Left lung (tissue), 10 donors: ENCODE results near the gene MOB2. TPM values are rescaled to one million over a fixed set of nuclear protein-coding genes. Genes with fewer than 3 reads are reported as not detected.

Experiments used
- ATAC-seq: fragments of 200-7000 bp; cut with Tn5 transposase; one replicate; pipeline ENCODE4 v1.9.1; 2020; ENCODE audit warnings: moderate library complexity
- DNase-seq, 4 donors: peaks; one replicate each; pipeline ENCODE4 v3.0.0-alpha.2; 2013 to 2020
- H3K27ac ChIP-seq, 2 donors: fragments of 200-600 bp; sonication (generic) in 1 of 2; one replicate each; pipeline versions ENCODE4 v1.5.0 to v1.8.0; 2020 to 2021
- H3K27me3 ChIP-seq, 2 donors: fragments of 200-600 bp; sonication (generic) in 1 of 2; one replicate each; pipeline versions ENCODE4 v1.5.0 to v1.8.0; 2020 to 2021
- H3K36me3 ChIP-seq, 2 donors: fragments of 200-600 bp; sonication (generic) in 1 of 2; one replicate each; pipeline versions ENCODE4 v1.5.0 to v1.8.0; 2020 to 2021
- H3K4me1 ChIP-seq, 2 donors: fragments of 200-600 bp; one replicate each; pipeline ENCODE4 v1.8.0; 2021
- H3K4me3 ChIP-seq, 2 donors: fragments of 200-600 bp; sonication (generic) in 1 of 2; one replicate each; pipeline versions ENCODE4 v1.5.0 to v1.8.0; 2020 to 2021; ENCODE audit warnings: mild to moderate bottlenecking in 1 of 2
- H3K9me3 ChIP-seq, 2 donors: fragments of 200-600 bp; sonication (generic) in 1 of 2; one replicate each; pipeline versions ENCODE4 v1.5.0 to v1.8.0; 2020 to 2021
- intact Hi-C, 2 donors: fragments of 100-400 bp; cut with DNase I; formaldehyde crosslinking; loops; one replicate each; pipeline versions ENCODE4 v1.11.2 to v1.14.2; 2022
- polyA plus RNA-seq, 6 donors: library from polyadenylated mRNA; unstranded; fragments of 120-200 nt; gene quantifications; one replicate each; pipeline ENCODE4 v1.2.1, GENCODE V29; 2013; ENCODE audit not compliant: insufficient read length in 6 of 6
- total RNA-seq, 2 donors: library from RNA; stranded (reverse); fragmentation: NEBNext Ultra II Directional; extraction: Animal tissue kit (Norgen Biotek cat#: 25700); gene quantifications; one replicate each; pipeline ENCODE4 v1.2.1, GENCODE V29; 2021
- TF ChIP-seq, protein P1 (sequence below), 2 donors: fragments of 200-600 bp; sonication (generic) in 1 of 2; IDR thresholded peaks; one replicate each; pipeline versions ENCODE4 v1.5.0 to v1.8.0; 2021; ENCODE audit warnings: antibody characterized with exemption in 2 of 2
- donor health status: DM: no; HTN: yes; CAD: no.
- donor health status: DM: no; HTN: no; CAD: no.

Gene MOB2
- total and polyA plus RNA-seq, 8 donors, result 36.1 to 41.3 (median 37.3) TPM

DNA sequence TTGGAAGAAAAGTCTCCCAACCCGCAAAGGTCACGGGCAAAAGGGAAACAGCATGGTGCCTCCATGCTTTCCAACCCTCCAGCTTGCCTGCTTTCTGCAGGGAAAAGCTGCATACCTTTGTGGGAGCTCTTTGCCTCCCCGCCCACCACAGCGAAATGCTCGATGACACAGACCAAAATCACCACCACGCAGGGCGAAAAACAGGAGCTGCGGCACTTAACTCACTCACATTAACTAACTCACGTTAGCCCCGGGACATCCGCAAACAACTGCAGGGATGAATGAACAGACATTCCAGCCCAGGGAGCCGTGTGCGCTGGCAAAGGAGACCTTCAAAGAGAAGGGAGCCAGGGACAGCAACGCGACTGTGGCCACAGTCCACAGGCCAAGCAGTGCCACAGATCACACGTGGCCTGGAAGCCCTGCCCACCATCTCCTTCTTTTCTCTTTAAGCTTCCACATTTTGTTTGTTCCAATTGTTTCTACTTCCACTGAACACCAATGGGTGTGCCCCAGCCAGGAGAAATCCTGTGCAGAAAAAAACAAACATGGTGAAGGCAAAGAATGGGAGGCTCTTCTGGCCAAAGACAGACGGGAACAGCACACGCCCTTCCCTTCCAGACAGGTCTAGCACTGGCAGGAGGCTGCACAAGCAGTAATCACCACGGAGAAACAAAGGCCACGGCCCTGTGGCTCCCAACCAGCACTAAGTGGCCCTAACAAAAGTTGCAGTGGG lies 46.2 kb upstream of the MOB2 start:
- TF ChIP-seq, protein P1, sequence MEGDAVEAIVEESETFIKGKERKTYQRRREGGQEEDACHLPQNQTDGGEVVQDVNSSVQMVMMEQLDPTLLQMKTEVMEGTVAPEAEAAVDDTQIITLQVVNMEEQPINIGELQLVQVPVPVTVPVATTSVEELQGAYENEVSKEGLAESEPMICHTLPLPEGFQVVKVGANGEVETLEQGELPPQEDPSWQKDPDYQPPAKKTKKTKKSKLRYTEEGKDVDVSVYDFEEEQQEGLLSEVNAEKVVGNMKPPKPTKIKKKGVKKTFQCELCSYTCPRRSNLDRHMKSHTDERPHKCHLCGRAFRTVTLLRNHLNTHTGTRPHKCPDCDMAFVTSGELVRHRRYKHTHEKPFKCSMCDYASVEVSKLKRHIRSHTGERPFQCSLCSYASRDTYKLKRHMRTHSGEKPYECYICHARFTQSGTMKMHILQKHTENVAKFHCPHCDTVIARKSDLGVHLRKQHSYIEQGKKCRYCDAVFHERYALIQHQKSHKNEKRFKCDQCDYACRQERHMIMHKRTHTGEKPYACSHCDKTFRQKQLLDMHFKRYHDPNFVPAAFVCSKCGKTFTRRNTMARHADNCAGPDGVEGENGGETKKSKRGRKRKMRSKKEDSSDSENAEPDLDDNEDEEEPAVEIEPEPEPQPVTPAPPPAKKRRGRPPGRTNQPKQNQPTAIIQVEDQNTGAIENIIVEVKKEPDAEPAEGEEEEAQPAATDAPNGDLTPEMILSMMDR (IDR thresholded peaks at IDR 0.05), result no peak
- Histone ChIP-seq H3K36me3 (peaks cover 0 to 20% of the 10 kb centered on the region in 2 donors), H3K9me3 (no peaks in the 10 kb centered on the region), H3K27ac (peak overlapping the region; percentile 5 to 63), H3K4me3 (no peak overlapping the region), H3K27me3 (no peaks in the 10 kb centered on the region), H3K4me1 (peaks cover 0 to 57% of the 10 kb centered on the region in 2 donors)
- DNase-seq (peak in 1 of 4 donors; percentile 28), ATAC-seq (peak; percentile 16)
- intact Hi-C loops, result no loop called here

DNA sequence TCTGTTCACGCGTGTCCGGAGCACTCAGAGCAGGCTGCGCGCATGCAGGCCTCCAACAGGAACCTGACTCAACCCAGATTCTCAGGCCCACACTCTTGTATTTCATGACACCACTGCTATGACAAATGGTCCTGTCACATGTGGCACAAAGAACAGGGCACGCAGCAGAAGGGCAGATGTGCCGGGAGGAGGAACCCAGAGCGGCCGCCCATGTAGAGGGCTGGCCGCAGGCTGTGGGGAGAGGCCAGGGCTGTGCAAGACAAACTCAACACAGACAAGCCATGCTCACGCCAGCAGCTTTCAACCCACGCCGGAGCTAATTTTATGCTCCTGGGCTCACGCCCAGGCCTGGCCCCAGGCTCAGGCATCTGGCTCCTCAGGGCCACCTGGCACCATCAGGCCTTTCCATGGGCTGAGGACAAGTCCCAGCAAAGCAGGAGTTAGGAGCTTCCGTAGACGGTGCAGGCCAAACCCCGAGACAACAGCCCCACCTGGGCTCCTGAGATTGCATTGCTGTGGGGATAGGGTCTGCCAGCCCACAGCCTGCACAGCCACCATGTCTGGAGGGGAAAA lies 45.5 kb upstream of the MOB2 start:
- TF ChIP-seq, protein P1 (IDR thresholded peaks at IDR 0.05), result no peak
- DNase-seq (peak in 1 of 4 donors; percentile 73), ATAC-seq (peak; percentile 9)
- intact Hi-C loops, result no loop called here
- Histone ChIP-seq H3K4me1 (peaks cover 0 to 53% of the 10 kb centered on the region in 2 donors), H3K36me3 (peaks cover 0 to 20% of the 10 kb centered on the region in 2 donors), H3K27me3 (no peaks in the 10 kb centered on the region), H3K4me3 (no peak overlapping the region), H3K27ac (peak overlapping the region; percentile 5 to 63), H3K9me3 (no peaks in the 10 kb centered on the region)

GRCh38 chr11:1531449-1532013 lies 45.0 kb upstream of the MOB2 start:
- no peak for ATAC-seq
- Histone ChIP-seq H3K4me3 (no peak overlapping the region), H3K27me3 (no peaks in the 10 kb centered on the region), H3K9me3 (no peaks in the 10 kb centered on the region), H3K4me1 (peaks cover 0 to 47% of the 10 kb centered on the region in 2 donors), H3K36me3 (peaks cover 0 to 20% of the 10 kb centered on the region in 2 donors), H3K27ac (peak overlapping the region in 1 of 2 donors; percentile 63)
- intact Hi-C loops, result no loop called here
- peak in 1 of 4 donors; percentile 13 for DNase-seq
- TF ChIP-seq, protein P1 (IDR thresholded peaks at IDR 0.05), result no peak

DNA sequence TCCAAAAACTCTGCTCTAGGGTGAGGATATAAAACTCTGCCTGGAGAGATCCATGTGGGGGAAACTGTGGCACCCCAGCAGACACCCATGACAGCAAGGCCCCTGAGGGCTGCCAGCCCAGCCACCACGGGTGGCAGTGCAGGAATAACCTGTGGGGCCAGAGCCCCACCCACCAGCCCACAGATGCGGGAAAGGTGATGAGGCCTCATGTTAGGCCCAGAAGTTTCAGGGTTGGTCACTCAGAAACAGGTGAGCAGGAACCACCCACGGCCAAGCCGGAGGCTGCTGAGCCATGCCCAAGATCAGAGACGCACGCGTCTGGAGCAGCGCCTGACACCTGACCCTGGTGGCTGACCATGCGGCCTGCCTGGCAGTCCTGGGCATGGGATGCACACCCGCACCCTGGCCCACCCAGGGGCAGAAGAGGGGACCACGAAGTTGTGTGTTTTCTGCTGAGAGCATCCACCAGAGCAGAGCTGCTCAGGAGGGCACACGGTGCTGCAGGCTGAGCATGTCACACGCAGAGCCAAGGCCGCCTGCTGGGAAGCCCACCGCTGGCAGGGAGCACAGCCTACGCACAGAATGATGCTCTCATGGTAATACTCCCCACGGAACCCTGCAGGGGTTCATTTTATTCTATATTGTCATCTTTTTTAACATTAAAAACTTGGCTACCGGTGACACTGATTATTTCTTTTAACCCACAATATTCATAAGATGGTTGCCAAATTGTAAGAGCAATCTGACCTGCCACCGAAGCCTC lies 44.3 kb upstream of the MOB2 start:
- Histone ChIP-seq H3K4me3 (no peak overlapping the region), H3K27me3 (no peaks in the 10 kb centered on the region), H3K4me1 (peaks cover 0 to 45% of the 10 kb centered on the region in 2 donors), H3K36me3 (peaks cover 0 to 20% of the 10 kb centered on the region in 2 donors), H3K9me3 (no peaks in the 10 kb centered on the region), H3K27ac (peak overlapping the region in 1 of 2 donors; percentile 63)
- intact Hi-C loops, result no loop called here
- ATAC-seq (no peak), DNase-seq (peak in 1 of 4 donors; percentile 65)
- TF ChIP-seq, protein P1 (IDR thresholded peaks at IDR 0.05), result no peak
